ENCODE results near the gene NDUFAF2. TPM values are rescaled to one million over a fixed set of nuclear protein-coding genes. Genes with fewer than 3 reads are reported as not detected.

Gene NDUFAF2, protein sequence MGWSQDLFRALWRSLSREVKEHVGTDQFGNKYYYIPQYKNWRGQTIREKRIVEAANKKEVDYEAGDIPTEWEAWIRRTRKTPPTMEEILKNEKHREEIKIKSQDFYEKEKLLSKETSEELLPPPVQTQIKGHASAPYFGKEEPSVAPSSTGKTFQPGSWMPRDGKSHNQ
- 10 to 100 TPM; 18.9 to 22.3 TPM for total RNA-seq

DNA sequence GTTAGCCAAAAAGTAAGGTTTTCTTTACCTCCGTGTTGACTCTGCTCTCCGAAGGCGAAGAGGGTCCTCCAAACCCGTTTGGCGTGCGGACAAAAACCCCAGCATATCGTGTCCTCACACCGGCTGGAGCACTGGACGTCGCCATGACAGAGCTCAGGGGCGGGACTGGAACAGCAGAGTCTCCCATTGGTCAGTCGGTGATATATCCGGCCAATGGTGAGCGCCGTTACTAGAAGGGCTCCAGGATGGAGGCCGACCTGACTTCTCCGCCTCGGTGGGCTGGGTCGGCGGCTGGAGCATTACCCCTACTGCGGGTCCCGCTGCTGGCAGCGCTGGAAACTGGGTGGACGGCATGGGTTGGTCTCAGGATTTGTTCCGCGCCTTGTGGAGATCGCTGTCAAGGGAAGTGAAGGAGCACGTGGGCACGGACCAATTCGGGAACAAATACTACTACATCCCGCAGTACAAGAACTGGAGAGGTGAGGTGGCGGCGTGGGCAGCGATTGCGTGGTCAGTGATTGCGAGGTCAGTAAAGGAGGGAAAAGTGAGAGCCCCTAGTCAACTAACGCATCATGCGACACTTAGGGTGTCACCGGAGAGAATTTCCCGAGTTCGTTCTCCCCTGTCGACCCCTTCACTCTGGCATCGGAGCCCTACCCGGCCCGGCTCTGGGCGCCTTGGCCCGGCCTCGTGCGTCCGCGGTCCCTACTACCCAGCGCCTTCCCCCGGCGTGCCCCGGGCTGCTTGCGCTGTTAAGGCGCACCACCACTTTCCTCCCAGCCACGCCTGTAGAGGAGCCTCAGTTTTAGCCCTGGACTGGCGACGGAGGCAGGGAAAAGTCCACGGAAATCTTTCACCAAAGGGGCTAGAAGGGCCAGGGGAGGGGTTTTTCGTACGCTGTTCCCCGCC, at the start of gene NDUFAF2, which contains the start of gene ERCC8:
Gene NDUFAF2, plus strand, starts transcription at position 302 of the 909 bp plus-strand sequence. Its CDS starts 51 bp downstream, at position 353.
Gene ERCC8, minus strand, starts transcription at position 167 of the 909 bp plus-strand sequence. Its CDS starts 62 bp downstream, at position 105.
- peaks cover 17% of the 10 kb centered on the region for H3K4me1 Mint-ChIP-seq
- CTCF ChIA-PET = interaction anchor here (0.7 to 1.0 kb wide), 4 partner anchors 9 to 376 kb away, joined by 3 read pairs; no protein-coding TSS in a partner anchor
- POLR2A ChIA-PET = interaction anchor here (0.5 to 0.6 kb wide), 2 partner anchors 1393 to 1743 kb away, joined by 3 to 11 read pairs; no protein-coding TSS in a partner anchor
- DNase-seq = peak; percentile 93
- H3K4me3 Mint-ChIP-seq = no peak within 1 kb of the TSS
- H3K36me3 Mint-ChIP-seq (ENCODE audit: low read depth) = no peaks in the 10 kb centered on the region
- no peaks in the 10 kb centered on the region for H3K9me3 Mint-ChIP-seq
- H3K27me3 Mint-ChIP-seq = no peaks in the 10 kb centered on the region
- no peak within 1 kb of the TSS for H3K27ac Mint-ChIP-seq

DNA sequence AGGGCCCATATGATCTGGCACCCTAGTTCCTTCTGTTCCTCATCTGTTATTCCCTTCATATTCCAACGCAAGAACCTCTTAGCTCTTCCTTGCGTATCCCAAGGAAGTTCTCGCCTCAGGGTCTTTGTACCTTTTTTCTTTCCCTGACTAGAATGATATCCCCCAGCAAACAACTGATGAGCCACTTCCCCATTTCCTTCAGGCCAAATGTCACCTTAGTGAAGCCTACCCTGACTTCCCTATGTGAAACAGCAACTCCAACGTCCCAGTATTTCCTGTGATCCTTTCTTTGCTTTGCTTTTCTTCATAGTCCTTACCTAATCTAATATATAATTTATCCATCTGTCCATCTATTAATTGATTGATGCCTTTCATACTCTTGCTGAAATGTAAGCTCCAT, 48.0 kb upstream of the NDUFAF2 start:
- CTCF ChIA-PET = no interaction called here
- POLR2A ChIA-PET = no interaction called here
- no peak overlapping the region for H3K27ac Mint-ChIP-seq
- H3K27me3 Mint-ChIP-seq = no peaks in the 10 kb centered on the region
- peaks cover 10% of the 10 kb centered on the region for H3K36me3 Mint-ChIP-seq (ENCODE audit: low read depth)
- H3K4me3 Mint-ChIP-seq = no peak overlapping the region
- no peaks in the 10 kb centered on the region for H3K4me1 Mint-ChIP-seq
- H3K9me3 Mint-ChIP-seq = peaks cover 3% of the 10 kb centered on the region
- no peak for DNase-seq

DNA sequence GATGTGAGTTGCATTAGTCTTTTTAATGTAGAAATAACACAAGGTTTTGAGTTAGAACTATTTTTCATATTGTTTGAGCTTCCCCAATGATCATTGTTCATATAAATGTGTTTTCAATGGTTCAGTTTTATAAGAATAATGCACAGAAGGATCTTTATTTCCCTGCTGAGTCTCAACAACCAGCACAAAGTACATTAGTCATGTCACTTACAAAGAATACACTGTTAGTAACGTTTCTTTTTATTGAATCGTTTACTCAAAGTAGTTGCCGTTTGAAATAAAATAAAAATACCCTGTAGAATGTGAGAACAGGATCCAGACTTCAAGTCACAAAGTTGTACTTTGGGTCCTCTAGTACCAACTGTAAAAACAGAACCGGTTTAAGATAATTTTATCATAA, 41.6 kb upstream of the NDUFAF2 start:
- Mint-ChIP-seq H3K4me1 (peaks cover 9% of the 10 kb centered on the region), H3K4me3 (no peak overlapping the region), H3K27ac (no peak overlapping the region), H3K36me3 (ENCODE audit: low read depth) (peaks cover 11% of the 10 kb centered on the region), H3K27me3 (no peaks in the 10 kb centered on the region), H3K9me3 (no peaks in the 10 kb centered on the region)
- ChIA-PET CTCF (no interaction called here), POLR2A (no interaction called here)
- no peak for DNase-seq

DNA sequence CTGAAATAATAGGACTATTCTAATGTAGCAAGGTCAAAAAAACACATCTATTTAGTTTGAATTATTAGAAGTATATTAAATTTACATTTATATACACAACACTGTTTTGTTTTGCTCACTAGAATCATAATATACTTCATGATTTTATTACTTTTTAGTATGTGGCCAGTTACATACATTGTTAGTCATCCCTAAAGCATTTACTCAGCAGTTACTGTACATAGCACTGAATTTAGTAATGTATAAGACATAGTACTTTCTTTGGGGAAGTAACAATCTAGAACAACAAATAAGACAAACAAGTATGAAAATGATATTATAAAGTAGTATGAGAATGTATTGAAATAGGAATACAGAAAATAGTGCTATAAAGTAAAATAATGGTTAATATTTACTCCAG, 28.4 kb upstream of the NDUFAF2 start:
- H3K27me3 Mint-ChIP-seq = no peaks in the 10 kb centered on the region
- ChIA-PET POLR2A (no interaction called here), CTCF (no interaction called here)
- H3K9me3 Mint-ChIP-seq = no peaks in the 10 kb centered on the region
- no peaks in the 10 kb centered on the region for H3K4me1 Mint-ChIP-seq
- H3K36me3 Mint-ChIP-seq (ENCODE audit: low read depth) = peaks cover 26% of the 10 kb centered on the region
- no peak for DNase-seq
- H3K4me3 Mint-ChIP-seq = no peak overlapping the region
- H3K27ac Mint-ChIP-seq = no peak overlapping the region

DNA sequence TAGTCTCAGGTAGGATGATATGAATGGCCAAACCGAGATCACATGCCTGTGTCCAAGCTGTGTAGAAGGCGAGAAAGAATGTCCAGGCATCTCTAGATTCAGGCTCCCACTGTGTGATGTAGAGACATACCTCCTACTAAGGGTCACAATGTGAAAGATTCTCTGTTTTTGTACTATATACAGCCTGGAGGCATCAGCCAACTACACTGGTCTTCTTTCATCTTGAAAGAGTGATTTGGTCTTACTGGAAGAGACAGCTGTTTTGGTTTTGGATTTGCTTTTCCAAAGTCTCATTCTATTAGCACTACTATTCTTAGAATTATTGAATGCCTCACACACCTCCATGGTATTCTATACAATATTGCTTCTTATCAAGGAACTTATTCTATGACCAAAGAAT, 26.5 kb upstream of the NDUFAF2 start:
- Mint-ChIP-seq H3K9me3 (no peaks in the 10 kb centered on the region), H3K4me3 (no peak overlapping the region), H3K4me1 (no peaks in the 10 kb centered on the region), H3K36me3 (ENCODE audit: low read depth) (peaks cover 22% of the 10 kb centered on the region), H3K27me3 (no peaks in the 10 kb centered on the region), H3K27ac (no peak overlapping the region)
- no peak for DNase-seq
- ChIA-PET CTCF (no interaction called here), POLR2A (no interaction called here)

DNA sequence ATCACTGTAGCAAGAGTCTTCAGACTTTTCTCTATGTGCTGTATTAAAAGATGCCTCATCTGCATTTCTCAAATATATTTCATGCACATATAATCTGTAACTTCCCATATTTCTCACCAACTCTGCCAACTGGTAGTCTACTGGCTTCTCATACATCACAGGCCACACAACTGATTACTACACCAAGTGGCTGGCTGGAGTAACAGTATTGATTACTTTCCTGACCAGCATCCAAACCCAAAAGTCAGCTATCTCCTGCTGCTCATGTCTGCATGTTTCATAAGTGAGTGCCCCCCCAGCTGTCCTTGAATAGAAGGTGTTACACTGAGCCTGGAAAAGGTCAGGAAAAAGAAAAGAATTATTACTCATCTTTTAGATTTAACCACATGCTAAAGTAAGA, 17.6 kb upstream of the NDUFAF2 start:
- Mint-ChIP-seq H3K27me3 (no peaks in the 10 kb centered on the region), H3K9me3 (no peaks in the 10 kb centered on the region), H3K36me3 (ENCODE audit: low read depth) (peaks cover 9% of the 10 kb centered on the region), H3K4me1 (no peaks in the 10 kb centered on the region), H3K4me3 (no peak overlapping the region), H3K27ac (no peak overlapping the region)
- ChIA-PET CTCF (no interaction called here), POLR2A (no interaction called here)
- no peak for DNase-seq

DNA sequence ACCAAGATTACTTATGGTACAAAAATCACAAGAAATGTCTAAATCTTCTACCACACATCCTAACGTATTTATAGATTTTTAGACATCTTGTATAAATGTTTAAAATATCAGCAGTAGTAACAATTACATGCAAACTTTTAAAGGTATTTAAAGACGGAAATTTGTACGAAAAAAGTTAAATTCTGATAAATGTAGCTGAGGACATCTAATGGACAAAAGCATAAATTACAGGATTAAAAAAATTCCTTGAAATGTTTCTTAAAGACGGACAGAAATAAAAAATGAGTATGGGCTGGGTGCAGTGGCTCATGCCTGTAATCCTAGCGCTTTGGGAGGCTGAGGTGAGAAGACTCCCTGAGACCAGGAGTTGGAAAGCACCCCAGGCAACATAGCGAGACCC, 16.0 kb upstream of the NDUFAF2 start:
- H3K36me3 Mint-ChIP-seq (ENCODE audit: low read depth) = peaks cover 9% of the 10 kb centered on the region
- no peak for DNase-seq
- H3K27me3 Mint-ChIP-seq = no peaks in the 10 kb centered on the region
- POLR2A ChIA-PET = no interaction called here
- H3K27ac Mint-ChIP-seq = no peak overlapping the region
- H3K4me1 Mint-ChIP-seq = no peaks in the 10 kb centered on the region
- CTCF ChIA-PET = interaction anchor here (1.7 kb wide), 1 partner anchor 10 kb away, joined by 4 read pairs; no protein-coding TSS in a partner anchor
- H3K4me3 Mint-ChIP-seq = no peak overlapping the region
- H3K9me3 Mint-ChIP-seq = peaks cover 3% of the 10 kb centered on the region

DNA sequence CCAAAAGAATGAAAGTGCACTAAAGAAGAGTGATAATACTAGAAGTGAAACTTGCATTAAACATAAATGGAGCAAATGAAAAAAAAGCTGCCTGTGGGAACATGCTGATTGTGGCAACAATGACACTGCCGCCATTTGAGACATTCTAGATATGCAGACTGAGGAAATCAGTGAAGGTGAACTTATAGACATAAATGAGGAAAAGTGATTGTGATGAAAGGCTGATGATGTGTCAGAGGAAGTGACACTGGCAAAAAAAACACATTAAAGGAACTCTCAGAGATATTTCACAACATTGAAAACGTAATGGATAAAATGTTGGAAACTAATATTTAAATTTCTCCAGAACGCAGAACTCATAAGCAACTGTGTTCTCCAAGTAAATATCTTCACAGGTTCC, 1.4 kb upstream of the NDUFAF2 start:
- no peaks in the 10 kb centered on the region for H3K36me3 Mint-ChIP-seq (ENCODE audit: low read depth)
- H3K27ac Mint-ChIP-seq = no peak overlapping the region
- peaks cover 17% of the 10 kb centered on the region for H3K4me1 Mint-ChIP-seq
- CTCF ChIA-PET = no interaction called here
- H3K4me3 Mint-ChIP-seq = no peak overlapping the region
- DNase-seq = no peak
- POLR2A ChIA-PET = no interaction called here
- H3K9me3 Mint-ChIP-seq = no peaks in the 10 kb centered on the region
- no peaks in the 10 kb centered on the region for H3K27me3 Mint-ChIP-seq

DNA sequence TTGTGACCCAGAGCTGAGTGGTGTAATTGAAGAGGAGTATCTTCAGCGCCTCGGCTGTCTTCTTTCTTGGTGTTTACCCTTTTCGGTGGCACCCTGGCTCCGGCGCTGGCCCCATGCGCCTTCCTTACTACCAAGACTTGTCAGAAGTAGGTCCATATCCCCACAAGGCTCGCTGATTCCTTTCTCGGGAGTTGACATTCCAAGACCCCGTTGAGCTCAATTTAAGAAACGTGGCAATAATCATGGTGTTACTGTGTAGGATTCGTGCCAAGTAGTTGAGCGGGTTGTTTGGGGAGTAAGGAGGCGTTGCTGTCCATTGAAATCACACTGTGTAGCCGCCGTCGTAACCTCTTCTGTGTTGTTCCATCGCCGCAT, 795 bp downstream of the NDUFAF2 start:
- no peaks in the 10 kb centered on the region for H3K9me3 Mint-ChIP-seq
- H3K4me3 Mint-ChIP-seq = no peak overlapping the region
- H3K27ac Mint-ChIP-seq = no peak overlapping the region
- H3K4me1 Mint-ChIP-seq = peaks cover 19% of the 10 kb centered on the region
- H3K27me3 Mint-ChIP-seq = no peaks in the 10 kb centered on the region
- POLR2A ChIA-PET = interaction anchor here (0.6 kb wide), 1 partner anchor 1742 kb away, joined by 11 read pairs; no protein-coding TSS in a partner anchor
- no peak for DNase-seq
- CTCF ChIA-PET = interaction anchor here (0.8 to 1.0 kb wide), 3 partner anchors 9 to 376 kb away, joined by 3 read pairs; no protein-coding TSS in a partner anchor
- peaks cover 1% of the 10 kb centered on the region for H3K36me3 Mint-ChIP-seq (ENCODE audit: low read depth)

DNA sequence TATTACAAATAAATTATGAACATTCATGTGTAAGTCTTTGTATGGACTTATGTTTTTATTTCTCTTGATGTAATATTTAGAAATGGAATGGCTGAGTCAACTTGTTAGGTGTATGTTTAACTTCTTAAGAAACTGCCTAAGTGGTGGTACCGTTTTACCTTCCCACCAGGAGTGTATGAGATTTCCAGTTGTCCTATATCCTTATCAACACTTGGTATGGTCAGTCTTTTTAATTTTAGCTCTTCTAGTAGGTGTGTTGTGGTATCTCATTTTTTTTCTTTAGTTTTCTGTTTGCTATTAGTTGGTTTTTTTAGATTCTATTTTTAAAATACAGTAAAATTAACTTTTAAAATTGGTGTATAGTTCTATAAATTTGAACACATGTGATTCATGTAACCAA, 3.7 kb downstream of the NDUFAF2 start:
- peaks cover 1% of the 10 kb centered on the region for H3K36me3 Mint-ChIP-seq (ENCODE audit: low read depth)
- POLR2A ChIA-PET = no interaction called here
- DNase-seq = no peak
- CTCF ChIA-PET = no interaction called here
- H3K4me1 Mint-ChIP-seq = peaks cover 17% of the 10 kb centered on the region
- H3K9me3 Mint-ChIP-seq = no peaks in the 10 kb centered on the region
- H3K4me3 Mint-ChIP-seq = no peak overlapping the region
- no peaks in the 10 kb centered on the region for H3K27me3 Mint-ChIP-seq
- no peak overlapping the region for H3K27ac Mint-ChIP-seq

DNA sequence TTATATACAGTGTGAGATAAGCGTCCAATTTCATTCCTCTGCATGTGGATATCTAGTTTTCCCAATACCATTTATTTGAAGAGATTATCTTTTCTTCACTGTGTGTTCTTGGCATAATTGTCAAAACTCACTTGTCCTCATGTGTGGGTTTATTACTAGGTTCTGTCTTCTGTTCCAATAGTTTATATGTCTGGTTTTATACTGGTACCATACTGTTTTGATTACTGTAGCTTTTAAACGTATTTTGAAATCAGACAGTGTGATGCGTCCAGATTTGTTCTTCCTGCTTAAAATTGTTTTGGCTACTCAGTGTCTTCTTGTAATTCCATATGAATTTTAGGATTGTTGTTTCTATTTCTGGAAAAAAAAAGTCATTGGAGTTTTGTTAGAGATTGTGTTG, 10.2 kb downstream of the NDUFAF2 start:
- CTCF ChIA-PET = no interaction called here
- H3K4me1 Mint-ChIP-seq = peaks cover 2% of the 10 kb centered on the region
- DNase-seq = no peak

DNA sequence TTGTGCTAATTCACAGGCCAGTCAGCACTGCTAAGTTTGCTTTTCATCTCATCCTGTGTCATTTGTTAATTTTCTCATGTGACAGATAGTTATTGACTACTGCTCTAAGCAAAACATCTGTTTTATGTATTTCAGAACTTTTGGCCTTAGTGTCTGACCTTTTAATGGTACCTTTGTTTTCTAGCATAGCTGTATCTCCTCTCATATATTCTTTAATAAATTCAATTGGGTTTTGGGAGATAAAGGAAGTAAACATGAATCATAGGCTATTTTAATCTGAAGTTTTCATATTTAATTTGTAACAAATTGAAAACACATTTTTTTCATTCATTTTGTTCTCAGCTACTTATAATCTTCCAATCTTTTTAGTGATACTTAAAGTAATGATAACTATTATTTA, 13.1 kb downstream of the NDUFAF2 start:
- no peak overlapping the region for H3K27ac Mint-ChIP-seq
- H3K4me3 Mint-ChIP-seq = no peak overlapping the region
- H3K4me1 Mint-ChIP-seq = peaks cover 4% of the 10 kb centered on the region
- DNase-seq = no peak
- no peaks in the 10 kb centered on the region for H3K27me3 Mint-ChIP-seq
- H3K9me3 Mint-ChIP-seq = peaks cover 6% of the 10 kb centered on the region
- no peaks in the 10 kb centered on the region for H3K36me3 Mint-ChIP-seq (ENCODE audit: low read depth)
- POLR2A ChIA-PET = no interaction called here
- CTCF ChIA-PET = no interaction called here

More for the DNA sequence above, 10.2 kb downstream of the NDUFAF2 start:
- no peak overlapping the region for H3K27ac Mint-ChIP-seq
- no peak overlapping the region for H3K4me3 Mint-ChIP-seq
- peaks cover 6% of the 10 kb centered on the region for H3K9me3 Mint-ChIP-seq
- H3K27me3 Mint-ChIP-seq = no peaks in the 10 kb centered on the region
- POLR2A ChIA-PET = no interaction called here
- peaks cover 1% of the 10 kb centered on the region for H3K36me3 Mint-ChIP-seq (ENCODE audit: low read depth)

DNA sequence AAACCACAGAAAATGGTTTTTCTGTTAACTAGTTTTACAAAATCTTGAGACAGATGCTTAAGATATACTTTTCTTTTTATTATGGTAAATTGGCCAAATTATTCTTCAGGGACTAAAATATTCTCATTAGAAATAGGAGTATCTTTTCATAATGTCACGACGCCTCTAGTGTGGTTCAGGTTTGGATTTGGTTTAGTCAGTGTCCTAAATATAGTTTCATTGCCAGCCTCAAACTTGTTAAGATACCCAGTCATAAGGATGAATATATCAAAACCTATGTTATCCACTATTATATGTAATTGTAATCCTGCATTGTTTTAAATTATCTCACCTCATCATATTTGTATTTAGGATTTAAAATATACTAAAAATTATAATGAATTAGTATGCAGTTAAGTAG, 13.7 kb downstream of the NDUFAF2 start:
- Mint-ChIP-seq H3K27me3 (no peaks in the 10 kb centered on the region), H3K27ac (no peak overlapping the region), H3K4me3 (no peak overlapping the region), H3K4me1 (peaks cover 4% of the 10 kb centered on the region), H3K36me3 (ENCODE audit: low read depth) (no peaks in the 10 kb centered on the region), H3K9me3 (peaks cover 6% of the 10 kb centered on the region)
- POLR2A ChIA-PET = no interaction called here
- CTCF ChIA-PET = no interaction called here
- no peak for DNase-seq

All from activated CD4-positive, alpha-beta T cell treated with anti-CD3 and anti-CD28 coated beads, Interleukin-2, amount 10 ng/mL, durations not matched to agents 7 days and 5 days (primary cell).